Adrenal gland (tissue), 5 donors: ENCODE data around the gene TNFRSF11A.

Experiments used
- POLR2A ChIP-seq, 2 donors: fragments of 450-650 bp; IDR thresholded peaks; one replicate each; pipeline ENCODE4 v1.6.1; 2017; ENCODE audit warnings: antibody characterized with exemption in 2 of 2, mild to moderate bottlenecking in 2 of 2, moderate library complexity in 1 of 2
- TF ChIP-seq, protein P1 (sequence below), 6 experiments: fragments of 450-650 bp in 4 of 6; fragments of 200-600 bp in 2 of 6; sonication (generic) in 1 of 6; IDR thresholded peaks; 1 replicate in 5 of 6; 2 replicates in 1 of 6; pipeline versions ENCODE4 v1.5.1 to v1.8.0; 2016 to 2021; ENCODE audit warnings: antibody characterized with exemption in 6 of 6, mild to moderate bottlenecking in 2 of 6, moderate library complexity in 1 of 6
- donor health status: DM: no; HTN: no; CAD: no.

DNA sequence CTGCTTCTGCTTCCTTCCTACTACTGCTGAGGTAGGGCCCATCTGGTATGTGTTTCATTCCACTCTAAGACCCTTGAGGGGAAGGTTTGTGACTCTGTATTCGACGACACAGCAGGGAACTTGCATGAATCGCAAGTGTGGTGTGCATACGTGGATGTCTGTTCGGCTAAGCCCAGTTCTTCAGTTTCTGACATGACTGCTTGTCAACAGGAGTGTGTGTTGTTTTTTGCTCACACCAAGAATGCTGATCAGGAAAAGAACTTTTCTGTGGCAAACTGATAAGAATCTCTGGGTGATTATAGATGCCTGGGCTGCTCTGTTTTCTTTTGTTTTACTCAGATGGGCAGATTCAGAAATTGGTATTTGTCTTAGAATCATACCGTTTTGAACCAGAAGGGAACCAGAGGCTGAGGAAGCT lies 22.0 kb downstream of the TNFRSF11A start:
- TF ChIP-seq, protein P1, sequence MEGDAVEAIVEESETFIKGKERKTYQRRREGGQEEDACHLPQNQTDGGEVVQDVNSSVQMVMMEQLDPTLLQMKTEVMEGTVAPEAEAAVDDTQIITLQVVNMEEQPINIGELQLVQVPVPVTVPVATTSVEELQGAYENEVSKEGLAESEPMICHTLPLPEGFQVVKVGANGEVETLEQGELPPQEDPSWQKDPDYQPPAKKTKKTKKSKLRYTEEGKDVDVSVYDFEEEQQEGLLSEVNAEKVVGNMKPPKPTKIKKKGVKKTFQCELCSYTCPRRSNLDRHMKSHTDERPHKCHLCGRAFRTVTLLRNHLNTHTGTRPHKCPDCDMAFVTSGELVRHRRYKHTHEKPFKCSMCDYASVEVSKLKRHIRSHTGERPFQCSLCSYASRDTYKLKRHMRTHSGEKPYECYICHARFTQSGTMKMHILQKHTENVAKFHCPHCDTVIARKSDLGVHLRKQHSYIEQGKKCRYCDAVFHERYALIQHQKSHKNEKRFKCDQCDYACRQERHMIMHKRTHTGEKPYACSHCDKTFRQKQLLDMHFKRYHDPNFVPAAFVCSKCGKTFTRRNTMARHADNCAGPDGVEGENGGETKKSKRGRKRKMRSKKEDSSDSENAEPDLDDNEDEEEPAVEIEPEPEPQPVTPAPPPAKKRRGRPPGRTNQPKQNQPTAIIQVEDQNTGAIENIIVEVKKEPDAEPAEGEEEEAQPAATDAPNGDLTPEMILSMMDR (IDR thresholded peaks at IDR 0.05): no peak
- TF ChIP-seq POLR2A (IDR thresholded peaks at IDR 0.05): no peak
